Tibial nerve (tissue), 4 donors: Measurements from ENCODE around the gene IQUB. TPM values are rescaled to one million over a fixed set of nuclear protein-coding genes. Genes with fewer than 3 reads are reported as not detected.
A peak's percentile ranks its signal among the peaks of the same experiment; 100 is the strongest.

Source experiments
- DNase-seq, 2 donors: peaks; one replicate each; pipeline ENCODE4 v3.0.0-alpha.2; 2019; ENCODE audit warnings: low spot score in 2 of 2
- H3K27ac ChIP-seq, 4 donors: fragments of 200-600 bp; sonication (generic) in 3 of 4; one replicate each; pipeline ENCODE4 v1.5.1; 2017 to 2019; ENCODE audit warnings: mild to moderate bottlenecking in 1 of 4
- H3K27me3 ChIP-seq, 2 donors: fragments of 200-600 bp; sonication (generic) in 1 of 2; one replicate each; pipeline versions ENCODE4 v1.5.1 to v1.6.0; 2017 to 2019
- H3K36me3 ChIP-seq, 3 donors: fragments of 200-600 bp; sonication (generic); one replicate each; pipeline ENCODE4 v1.5.1; 2018 to 2019
- H3K4me1 ChIP-seq, 4 donors: fragments of 200-600 bp; sonication (generic) in 3 of 4; one replicate each; pipeline ENCODE4 v1.5.1; 2017 to 2019
- H3K4me3 ChIP-seq, 4 donors: fragments of 200-600 bp; sonication (generic) in 3 of 4; one replicate each; pipeline ENCODE4 v1.5.1; 2017 to 2019; ENCODE audit warnings: mild to moderate bottlenecking in 1 of 4, moderate library complexity in 1 of 4
- H3K9me3 ChIP-seq, 4 donors: fragments of 200-600 bp; sonication (generic) in 3 of 4; one replicate each; pipeline ENCODE4 v1.5.1; 2017 to 2019
- EP300 ChIP-seq, 2 donors: sonication (generic); formaldehyde crosslinking; IDR thresholded peaks; one replicate each; pipeline ENCODE4 v1.6.1; 2017; ENCODE audit warnings: antibody characterized with exemption in 2 of 2, mild to moderate bottlenecking in 1 of 2
- POLR2A ChIP-seq, 2 donors: fragments of 450-650 bp; IDR thresholded peaks; one replicate each; pipeline ENCODE4 v1.6.1; 2017; ENCODE audit warnings: antibody characterized with exemption in 2 of 2, mild to moderate bottlenecking in 2 of 2, moderate library complexity in 2 of 2
- WGBS, 2 donors: methylation state at CpG; one replicate each; pipeline ENCODE4 v1.1.5; 2018; 5-methylcytosine and 5-hydroxymethylcytosine counted together
- total RNA-seq, 4 donors: library from RNA; depleted of rRNA; stranded (reverse); fragments of >200 nt; gene quantifications; one replicate each; pipeline ENCODE4 v1.1.0, GENCODE V29; 2016
- TF ChIP-seq, protein P1 (sequence below), 5 experiments: fragments of 200-600 bp in 3 of 5; fragments of 450-650 bp in 2 of 5; sonication (generic) in 3 of 5; IDR thresholded peaks; one replicate each; pipeline ENCODE4 v1.5.1; 2016 to 2019; ENCODE audit warnings: antibody characterized with exemption in 5 of 5, mild to moderate bottlenecking in 3 of 5, moderate library complexity in 2 of 5

IQUB gene
- total RNA-seq, 4 donors from 2014 or later, result 1.8 to 5.4 (median 2.8) TPM

DNA sequence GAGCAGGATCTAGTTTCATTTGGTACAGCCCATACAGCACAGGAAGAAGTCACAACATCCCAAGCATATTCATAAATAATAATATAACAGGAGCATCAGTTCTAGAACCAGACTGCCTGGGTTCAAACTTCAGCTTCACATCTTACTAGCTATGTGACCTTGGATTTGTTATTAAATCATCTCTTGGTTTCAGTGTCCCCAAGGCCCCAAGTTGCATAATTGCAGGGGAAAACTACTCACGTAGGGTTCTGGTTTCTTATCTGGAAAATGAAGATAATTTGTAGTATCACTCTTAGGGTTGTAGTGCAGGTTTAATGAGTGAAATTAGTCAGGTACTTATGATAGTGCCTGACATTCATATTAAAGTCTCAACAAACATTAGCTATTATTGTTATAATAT is 5.5 kb upstream of the IQUB start:
- WGBS, 2 donors, result 68 to 69% methylated on average over 1 of the region's 1 CpG
- Histone ChIP-seq H3K27me3 (no peaks in the 10 kb centered on the region), H3K9me3 (no peaks in the 10 kb centered on the region), H3K27ac (no peak overlapping the region), H3K4me1 (peaks cover 0 to 6% (median 0%) of the 10 kb centered on the region in 4 donors), H3K36me3 (peaks cover 0 to 4% (median 0%) of the 10 kb centered on the region in 3 donors), H3K4me3 (no peak overlapping the region)
- TF ChIP-seq EP300 (IDR thresholded peaks at IDR 0.05) (no peak), POLR2A (IDR thresholded peaks at IDR 0.05) (no peak)
- TF ChIP-seq, protein P1, sequence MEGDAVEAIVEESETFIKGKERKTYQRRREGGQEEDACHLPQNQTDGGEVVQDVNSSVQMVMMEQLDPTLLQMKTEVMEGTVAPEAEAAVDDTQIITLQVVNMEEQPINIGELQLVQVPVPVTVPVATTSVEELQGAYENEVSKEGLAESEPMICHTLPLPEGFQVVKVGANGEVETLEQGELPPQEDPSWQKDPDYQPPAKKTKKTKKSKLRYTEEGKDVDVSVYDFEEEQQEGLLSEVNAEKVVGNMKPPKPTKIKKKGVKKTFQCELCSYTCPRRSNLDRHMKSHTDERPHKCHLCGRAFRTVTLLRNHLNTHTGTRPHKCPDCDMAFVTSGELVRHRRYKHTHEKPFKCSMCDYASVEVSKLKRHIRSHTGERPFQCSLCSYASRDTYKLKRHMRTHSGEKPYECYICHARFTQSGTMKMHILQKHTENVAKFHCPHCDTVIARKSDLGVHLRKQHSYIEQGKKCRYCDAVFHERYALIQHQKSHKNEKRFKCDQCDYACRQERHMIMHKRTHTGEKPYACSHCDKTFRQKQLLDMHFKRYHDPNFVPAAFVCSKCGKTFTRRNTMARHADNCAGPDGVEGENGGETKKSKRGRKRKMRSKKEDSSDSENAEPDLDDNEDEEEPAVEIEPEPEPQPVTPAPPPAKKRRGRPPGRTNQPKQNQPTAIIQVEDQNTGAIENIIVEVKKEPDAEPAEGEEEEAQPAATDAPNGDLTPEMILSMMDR (IDR thresholded peaks at IDR 0.05), result no peak
- no peak for DNase-seq

DNA sequence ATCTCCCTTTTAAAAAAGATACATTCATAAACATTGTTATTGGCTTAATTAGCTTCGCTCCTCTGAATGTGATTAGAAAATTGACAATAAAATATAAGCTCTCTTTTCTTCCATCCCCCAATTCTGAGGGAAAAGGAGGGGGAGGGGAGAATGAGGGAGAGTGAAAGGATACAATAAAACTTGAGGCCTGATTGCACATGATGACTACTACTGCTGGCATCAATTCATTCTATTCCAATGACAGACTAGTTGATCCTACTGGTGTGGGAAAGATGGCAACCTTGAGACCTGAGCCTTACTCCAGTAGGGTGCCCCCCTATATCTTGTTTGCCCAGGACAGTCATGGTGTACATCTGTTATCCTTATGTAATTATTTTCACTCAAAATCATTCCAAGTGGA is 4.5 kb upstream of the IQUB start:
- no peak overlapping the region for H3K4me3 ChIP-seq
- H3K4me1 ChIP-seq, result peaks cover 0 to 10% (median 1%) of the 10 kb centered on the region in 4 donors
- TF ChIP-seq EP300 (IDR thresholded peaks at IDR 0.05), result no peak
- no peak for TF ChIP-seq POLR2A (IDR thresholded peaks at IDR 0.05)
- TF ChIP-seq, protein P1 (IDR thresholded peaks at IDR 0.05), result no peak
- no peaks in the 10 kb centered on the region for H3K27me3 ChIP-seq
- no peak for DNase-seq
- peaks cover 0 to under 1% (median 0%) of the 10 kb centered on the region in 3 donors for H3K36me3 ChIP-seq
- no peak overlapping the region for H3K27ac ChIP-seq
- 97 to 98% methylated on average over 1 of the region's 1 CpG for WGBS, 2 donors
- H3K9me3 ChIP-seq, result no peaks in the 10 kb centered on the region

DNA sequence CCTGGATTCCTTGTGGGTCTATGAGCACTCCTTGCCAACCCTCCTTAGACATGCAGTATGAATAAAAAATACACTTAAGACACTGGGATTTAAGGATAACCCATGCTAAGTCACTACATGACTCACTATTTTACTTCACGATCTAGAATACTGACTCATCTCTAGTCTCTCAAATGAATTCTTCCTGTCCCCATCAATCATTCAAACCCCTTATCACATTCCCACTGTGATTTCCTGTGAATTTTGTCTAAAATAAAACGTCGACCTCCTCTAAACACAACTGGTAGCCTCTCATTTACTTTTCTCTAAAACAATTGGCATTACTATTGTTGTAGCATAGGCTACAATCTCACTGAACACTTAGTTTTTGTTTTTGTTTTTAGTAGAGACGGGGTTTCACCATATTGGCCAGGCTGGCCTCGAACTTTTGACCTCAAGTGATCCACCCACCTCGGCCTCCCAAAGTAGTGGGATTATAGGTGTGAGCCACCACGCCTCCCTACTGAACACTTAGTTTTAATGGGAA is 3.9 kb upstream of the IQUB start:
- H3K27me3 ChIP-seq, result no peaks in the 10 kb centered on the region
- no peaks in the 10 kb centered on the region for H3K36me3 ChIP-seq
- no peaks in the 10 kb centered on the region for H3K9me3 ChIP-seq
- WGBS, 2 donors, result 72 to 76% methylated on average over 7 of the region's 7 CpGs
- no peak for DNase-seq
- no peak overlapping the region for H3K4me3 ChIP-seq
- no peak overlapping the region for H3K27ac ChIP-seq
- peaks cover 0 to 17% (median 2%) of the 10 kb centered on the region in 4 donors for H3K4me1 ChIP-seq
- TF ChIP-seq, protein P1 (IDR thresholded peaks at IDR 0.05), result no peak
- no peak for TF ChIP-seq POLR2A (IDR thresholded peaks at IDR 0.05)
- TF ChIP-seq EP300 (IDR thresholded peaks at IDR 0.05), result no peak

DNA sequence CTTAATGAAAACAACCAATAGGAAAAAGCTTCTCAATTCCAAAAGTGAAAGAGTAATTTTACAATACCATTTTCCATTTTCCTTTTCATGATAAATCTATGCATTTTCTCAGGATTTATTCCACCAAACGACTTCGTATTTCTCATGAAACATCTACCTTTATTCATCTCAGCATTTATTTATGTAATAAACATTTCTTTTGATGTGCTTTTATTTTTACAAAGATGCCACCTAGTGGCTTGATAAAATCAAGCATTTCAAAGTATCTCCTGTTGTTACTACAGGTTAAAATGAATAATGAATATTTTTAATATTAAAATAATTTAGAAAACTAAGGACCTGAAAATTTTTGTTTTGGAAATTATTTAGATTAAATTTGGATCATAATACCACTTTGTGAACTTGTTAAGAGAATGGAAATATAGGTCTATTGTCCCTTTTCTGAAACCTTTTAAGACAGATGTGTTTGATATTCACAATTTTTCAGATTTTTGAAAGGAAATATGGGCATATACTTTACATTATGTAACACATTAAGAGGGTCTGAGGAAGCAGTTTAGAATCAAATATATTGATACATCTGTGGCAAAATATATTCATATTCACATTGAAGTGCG is 2.7 kb upstream of the IQUB start:
- WGBS, 2 donors, result 39 to 44% methylated on average over 3 of the region's 3 CpGs
- Histone ChIP-seq H3K36me3 (no peaks in the 10 kb centered on the region), H3K4me1 (peaks cover 0 to 24% (median 2%) of the 10 kb centered on the region in 4 donors), H3K27me3 (no peaks in the 10 kb centered on the region), H3K27ac (no peak overlapping the region), H3K9me3 (no peaks in the 10 kb centered on the region), H3K4me3 (no peak overlapping the region)
- TF ChIP-seq EP300 (IDR thresholded peaks at IDR 0.05) (no peak), POLR2A (IDR thresholded peaks at IDR 0.05) (no peak)
- TF ChIP-seq, protein P1 (IDR thresholded peaks at IDR 0.05), result peak in 4 of 5 experiments; percentile 33 to 56 (median 36)
- no peak for DNase-seq

DNA sequence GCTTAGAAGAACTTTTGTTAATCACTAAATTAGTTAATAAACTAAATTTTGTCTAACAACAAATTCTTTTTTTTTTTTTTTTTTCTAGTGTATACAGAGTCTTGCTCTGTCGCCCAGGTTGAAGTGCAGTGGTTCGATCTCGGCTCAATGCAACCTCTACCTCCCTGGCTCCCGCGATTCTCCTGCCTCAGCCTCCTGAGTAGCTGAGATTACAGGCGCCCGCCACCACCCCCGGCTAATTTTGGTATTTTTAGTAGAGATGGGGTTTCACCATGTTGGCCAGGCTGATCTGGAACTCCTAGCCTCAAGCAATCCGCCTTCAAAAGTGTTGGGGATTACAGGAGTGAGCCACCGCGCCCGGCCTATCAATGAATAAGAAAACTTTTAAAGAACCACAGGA is 1.1 kb upstream of the IQUB start:
- Histone ChIP-seq H3K4me3 (peak overlapping the region in 3 of 4 donors; percentile 30 to 70 (median 69)), H3K27me3 (no peaks in the 10 kb centered on the region), H3K27ac (peak overlapping the region in 3 of 4 donors; percentile 86 to 95 (median 88)), H3K9me3 (no peaks in the 10 kb centered on the region), H3K4me1 (peaks cover 0 to 24% (median 2%) of the 10 kb centered on the region in 4 donors), H3K36me3 (no peaks in the 10 kb centered on the region)
- DNase-seq, result no peak
- WGBS, 2 donors, result 90 to 93% methylated on average over 12 of the region's 12 CpGs
- no peak for TF ChIP-seq POLR2A (IDR thresholded peaks at IDR 0.05)
- TF ChIP-seq, protein P1 (IDR thresholded peaks at IDR 0.05), result no peak
- no peak for TF ChIP-seq EP300 (IDR thresholded peaks at IDR 0.05)
